K562 (cell line): ENCODE data around the gene DAB2IP. TPM values are rescaled to one million over a fixed set of nuclear protein-coding genes. Genes with fewer than 3 reads are reported as not detected.

Experiments
- C11orf30 ChIP-seq: fragments of 450-650 bp; IDR thresholded peaks from 2 replicates; pipeline ENCODE4 v1.6.1; 2016; ENCODE audit warnings: low read depth, mild to moderate bottlenecking
- FOXA3 ChIP-seq, 2 experiments: fragments of 450-650 bp in 1 of 2; sonication (generic) in 1 of 2; formaldehyde crosslinking; IDR thresholded peaks in 1 of 2; conservative IDR thresholded peaks in 1 of 2; 2 replicates each; pipeline versions ENCODE4 v1.4.0 to v1.8.0; 2020 to 2022; ENCODE audit warnings: mild to moderate bottlenecking in 2 of 2, missing genetic modification reagents in 1 of 2
- JUN ChIP-seq, 2 experiments: sonication (generic) in 1 of 2; formaldehyde crosslinking in 1 of 2; IDR thresholded peaks; 2 replicates each; pipeline versions ENCODE4 v1.6.1 to v1.8.0; 2012 to 2022; ENCODE audit warnings: borderline replicate concordance in 2 of 2, mild to moderate bottlenecking in 2 of 2, improper control_type of control experiment in 1 of 2, low read depth in 1 of 2, low read length in 1 of 2, missing genetic modification reagents in 1 of 2
- KDM4B ChIP-seq, 2 experiments: fragments of 450-650 bp in 1 of 2; sonication (generic) in 1 of 2; IDR thresholded peaks; 2 replicates each; pipeline ENCODE4 v1.6.1; 2016 to 2017; ENCODE audit warnings: borderline replicate concordance in 2 of 2, antibody characterized with exemption in 1 of 2, low read depth in 1 of 2, mild to moderate bottlenecking in 1 of 2
- MAZ ChIP-seq, 2 experiments: fragments of 450-650 bp in 1 of 2; sonication (generic) in 1 of 2; formaldehyde crosslinking; IDR thresholded peaks in 1 of 2; conservative IDR thresholded peaks in 1 of 2; 2 replicates each; pipeline versions ENCODE4 v1.4.0 to v1.5.0; 2020; ENCODE audit warnings: mild to moderate bottlenecking in 1 of 2, missing genetic modification reagents in 1 of 2
- REST ChIP-seq, 2 experiments: fragments of 450-650 bp; formaldehyde crosslinking in 1 of 2; IDR thresholded peaks; 2 replicates each; pipeline versions ENCODE4 v1.4.0 to v1.6.1; 2014 to 2020; ENCODE audit warnings: mild to moderate bottlenecking in 2 of 2, borderline replicate concordance in 1 of 2, low read depth in 1 of 2
- SNRNP70 ChIP-seq: fragments of 200-400 bp; formaldehyde crosslinking; optimal IDR thresholded peaks from 2 replicates; pipeline ENCODE3; 2017; ENCODE audit warnings: low read depth, low read length
- SPI1 ChIP-seq: IDR thresholded peaks from 2 replicates; pipeline ENCODE4 v1.6.1; 2011; ENCODE audit warnings: low read depth, low read length, control low read depth, borderline replicate concordance
- polyA plus RNA-seq, 8 experiments: library from polyadenylated mRNA; depleted of rRNA in 4 of 8; stranded (reverse) in 5 of 8; unstranded in 3 of 8; fragments of >200 nt; fragmentation: Nextera tagmentation in 2 of 8; fragmentation: Illumina TruSeq in 1 of 8; extraction: Ambion mirVana in 2 of 8; extraction: Trizol in 1 of 8; gene quantifications; 2 replicates each; pipeline versions ENCODE4 v1.2.1 to v1.2.3, GENCODE V29; 2011 to 2014; ENCODE audit warnings: inconsistent platforms in 1 of 8, missing spikeins in 1 of 8
- total RNA-seq, 7 experiments: library from RNA; depleted of rRNA in 6 of 7; stranded (reverse); fragments of >200 nt in 6 of 7; fragmentation: Illumina TruSeq in 2 of 7; extraction: Trizol in 2 of 7; gene quantifications; 2 replicates each; pipeline versions ENCODE4 v1.2.1 to v1.2.3, GENCODE V29; 2011 to 2021; ENCODE audit warnings: low replicate concordance in 1 of 7
- TF ChIP-seq, protein P1 (sequence below): IDR thresholded peaks from 2 replicates; pipeline ENCODE4 v1.6.1; 2011; ENCODE audit warnings: borderline replicate concordance, low read depth, mild to moderate bottlenecking, moderate library complexity, low read length; ENCODE audit not compliant: insufficient read depth, poor library complexity, severe bottlenecking

Gene DAB2IP
- total and polyA plus RNA-seq, 9 of the 15 experiments (the other 6 are each of a cell fraction or from before 2014, with no cell fraction given), result 0.04 to 0.31 (median 0.08) TPM; not detected in 5

- TF ChIP-seq REST (IDR thresholded peaks at IDR 0.05; ENCODE audit: borderline replicate concordance), result peak; percentile 23; the same call in 1 of the 2 replicates
- no peak for TF ChIP-seq REST (CRISPR knock-in tag; IDR thresholded peaks at IDR 0.05; ENCODE audit: low read depth)
- TF ChIP-seq, protein P1, sequence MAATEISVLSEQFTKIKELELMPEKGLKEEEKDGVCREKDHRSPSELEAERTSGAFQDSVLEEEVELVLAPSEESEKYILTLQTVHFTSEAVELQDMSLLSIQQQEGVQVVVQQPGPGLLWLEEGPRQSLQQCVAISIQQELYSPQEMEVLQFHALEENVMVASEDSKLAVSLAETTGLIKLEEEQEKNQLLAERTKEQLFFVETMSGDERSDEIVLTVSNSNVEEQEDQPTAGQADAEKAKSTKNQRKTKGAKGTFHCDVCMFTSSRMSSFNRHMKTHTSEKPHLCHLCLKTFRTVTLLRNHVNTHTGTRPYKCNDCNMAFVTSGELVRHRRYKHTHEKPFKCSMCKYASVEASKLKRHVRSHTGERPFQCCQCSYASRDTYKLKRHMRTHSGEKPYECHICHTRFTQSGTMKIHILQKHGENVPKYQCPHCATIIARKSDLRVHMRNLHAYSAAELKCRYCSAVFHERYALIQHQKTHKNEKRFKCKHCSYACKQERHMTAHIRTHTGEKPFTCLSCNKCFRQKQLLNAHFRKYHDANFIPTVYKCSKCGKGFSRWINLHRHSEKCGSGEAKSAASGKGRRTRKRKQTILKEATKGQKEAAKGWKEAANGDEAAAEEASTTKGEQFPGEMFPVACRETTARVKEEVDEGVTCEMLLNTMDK, result peak; percentile 49
- no peak for TF ChIP-seq C11orf30
- no peak for TF ChIP-seq JUN (IDR thresholded peaks at IDR 0.05; ENCODE audit: borderline replicate concordance, low read depth, low read length)
- TF ChIP-seq JUN (CRISPR knock-in tag; IDR thresholded peaks at IDR 0.05; ENCODE audit: borderline replicate concordance), result no peak
- TF ChIP-seq MAZ (CRISPR knock-in tag; conservative IDR thresholded peaks at IDR 0.05 in 1 of 2, IDR thresholded peaks at IDR 0.05 in 1 of 2), result 0 out of 4 replicates have a peak, but pooled peaks of 1 of the 2 experiments have one; percentile 18
- TF ChIP-seq KDM4B (IDR thresholded peaks at IDR 0.05; ENCODE audit: borderline replicate concordance in 2 of 2, low read depth in 1 of 2), result no peak
- peak; percentile 56 for TF ChIP-seq SPI1
- TF ChIP-seq FOXA3 (CRISPR knock-in tag; conservative IDR thresholded peaks at IDR 0.05 in 1 of 2, IDR thresholded peaks at IDR 0.05 in 1 of 2), result no peak
- TF ChIP-seq SNRNP70, result no peak
Measured at GRCh38 chr9:121620777-121621449, 30.5 kb upstream of the DAB2IP start (continued).
